Measurements from ENCODE around the gene BRD4.
A peak's percentile ranks its signal among the peaks of the same experiment; 100 is the strongest.

Gene BRD4

DNA sequence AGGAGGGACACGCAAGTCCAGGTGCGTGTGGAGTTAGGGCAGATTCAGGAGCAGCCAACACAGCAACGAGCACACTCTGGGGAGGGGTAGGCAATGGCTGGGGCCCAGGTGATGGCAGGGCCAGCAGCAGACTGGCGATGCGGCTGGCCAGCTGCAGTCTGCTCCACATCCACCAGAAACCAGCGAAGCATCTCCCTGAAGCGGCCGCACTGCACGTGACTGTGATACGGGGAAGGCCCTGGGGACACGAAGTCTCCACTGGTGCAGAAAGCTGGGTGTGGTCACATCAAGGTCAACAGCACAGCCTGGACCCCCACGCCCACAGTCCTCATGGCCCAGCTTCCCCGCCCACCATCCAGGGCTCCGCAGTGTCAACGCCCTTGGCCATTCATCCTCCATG, 78.8 kb downstream of the BRD4 start:
- DNase-seq (ENCODE audit: low read depth) = no peak
- H3K4me3 ChIP-seq (ENCODE audit: low read depth, low read length) = no peak overlapping the region

DNA sequence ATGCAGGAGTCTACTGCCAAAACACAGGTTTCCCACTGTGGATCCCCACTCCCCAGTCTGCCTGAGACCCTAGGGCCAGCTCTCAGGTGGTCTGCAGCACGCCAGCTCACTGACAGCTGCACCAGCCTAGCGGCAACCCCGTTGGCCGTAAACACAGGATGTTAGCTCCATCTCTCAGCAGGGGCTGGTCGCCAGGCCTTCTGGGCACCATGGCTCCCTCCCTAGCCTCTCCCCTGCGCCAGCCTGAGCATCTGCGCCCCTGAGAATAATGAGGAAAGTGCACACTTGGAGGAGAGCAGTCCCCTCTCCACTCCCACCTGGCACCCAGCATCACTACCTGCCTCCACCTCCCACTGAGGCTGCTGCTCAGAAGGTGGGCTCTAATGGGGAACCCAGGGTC, 79.3 kb downstream of the BRD4 start:
- no peak for DNase-seq (ENCODE audit: low read depth)
- no peak overlapping the region for H3K4me3 ChIP-seq (ENCODE audit: low read depth, low read length)

DNA sequence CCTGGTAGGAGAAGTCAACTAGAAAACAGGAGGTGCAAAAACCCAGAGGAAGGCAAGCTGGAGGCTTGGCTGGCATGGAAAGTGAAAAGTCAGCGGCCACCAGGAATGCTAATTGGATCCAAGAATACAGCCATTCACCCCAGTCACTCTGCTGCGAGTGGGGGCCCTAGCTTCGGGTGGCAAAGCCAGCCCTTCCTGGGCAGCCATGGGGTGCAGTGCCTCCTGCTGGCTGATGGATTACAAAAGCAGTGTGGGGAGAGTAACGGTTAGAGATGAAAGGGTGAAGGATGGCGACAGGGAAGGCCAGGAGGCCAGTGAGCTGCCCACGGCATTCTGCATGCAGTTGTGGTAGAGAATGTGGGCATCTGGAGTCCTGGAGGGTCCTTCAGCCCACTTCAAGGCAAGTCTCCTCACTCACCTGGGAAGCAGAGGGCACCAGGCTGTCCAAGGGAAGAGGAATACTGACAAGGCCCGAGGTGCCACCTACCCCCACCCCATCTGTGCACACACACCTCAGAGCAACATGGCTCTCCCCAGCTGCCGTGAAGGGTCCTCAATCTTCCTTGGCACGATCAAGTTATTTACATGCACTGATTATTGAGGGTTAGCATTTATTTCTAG, 79.8 kb downstream of the BRD4 start:
- DNase-seq (ENCODE audit: low read depth) = peak; percentile 18
- H3K4me3 ChIP-seq (ENCODE audit: low read depth, low read length) = no peak overlapping the region

DNA sequence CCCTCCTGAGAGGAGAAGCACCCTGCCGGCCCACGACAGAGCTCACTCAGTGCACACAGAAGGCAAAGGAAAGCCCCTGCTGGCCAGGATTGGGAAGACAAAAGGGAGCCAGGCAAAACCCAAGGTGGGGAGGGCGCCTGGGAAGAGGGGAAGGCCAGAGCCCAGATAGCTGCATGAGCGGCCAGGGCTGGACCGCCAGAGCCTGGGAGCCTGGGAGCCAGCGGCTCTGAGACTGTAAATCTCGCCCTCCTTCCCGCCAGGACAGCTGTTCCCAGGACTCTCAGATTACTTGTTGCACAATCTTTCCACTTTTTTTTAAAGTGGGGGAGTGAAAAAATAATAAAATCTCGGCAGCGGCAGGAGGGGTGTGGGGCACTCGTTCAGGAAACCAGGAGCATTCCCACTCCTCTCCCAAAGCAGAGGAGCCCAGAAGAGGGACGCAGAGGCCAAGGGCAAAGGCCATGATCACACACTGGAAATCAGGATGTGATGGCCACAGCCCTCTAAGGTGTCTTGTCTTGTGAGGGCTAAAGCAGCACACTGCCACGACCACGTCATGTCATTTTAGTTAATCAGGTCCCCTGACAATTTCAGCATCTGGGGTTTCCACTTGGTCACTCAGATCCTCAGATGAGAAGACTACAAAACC, 80.5 kb downstream of the BRD4 start:
- peak; percentile 95 for DNase-seq (ENCODE audit: low read depth)
- H3K4me3 ChIP-seq (ENCODE audit: low read depth, low read length) = peak overlapping the region; percentile 24

DNA sequence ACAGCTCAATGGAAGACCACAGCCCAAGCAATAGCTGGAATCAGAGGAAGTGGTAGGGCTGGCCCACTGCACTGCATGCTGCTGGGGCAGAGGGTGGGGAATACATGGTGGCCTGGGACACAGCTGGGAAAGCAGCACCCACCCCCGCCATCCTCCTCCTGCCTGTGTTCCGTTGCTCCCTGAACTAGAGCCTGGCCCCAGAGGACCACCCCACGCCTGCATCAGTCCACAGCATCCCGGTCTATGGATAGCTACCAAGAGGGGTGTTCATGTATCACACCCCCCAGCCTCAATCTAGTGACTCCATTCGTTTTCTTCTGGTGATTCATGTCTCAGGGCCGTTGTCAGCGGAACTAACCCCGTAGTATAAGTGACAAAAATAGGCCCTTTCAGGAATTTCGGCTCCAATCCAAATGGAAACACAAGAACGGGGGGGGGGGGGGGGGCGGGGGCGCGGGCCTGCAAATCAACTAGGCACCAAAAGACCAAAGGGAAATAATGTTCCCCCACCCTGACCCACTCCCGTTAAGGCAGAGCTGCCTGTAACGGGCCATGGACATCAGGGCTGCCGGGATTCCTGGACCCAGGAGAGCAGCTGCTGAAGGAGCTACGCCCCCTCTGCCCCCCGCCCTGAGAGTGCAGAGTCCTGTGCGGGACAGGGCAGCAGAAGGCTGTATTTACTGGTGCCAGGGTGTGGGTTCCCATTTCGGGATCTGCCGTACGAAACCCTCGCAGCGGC, 81.2 kb downstream of the BRD4 start:
- peak overlapping the region; percentile 24 for H3K4me3 ChIP-seq (ENCODE audit: low read depth, low read length)
- peak; percentile 86 for DNase-seq (ENCODE audit: low read depth)

DNA sequence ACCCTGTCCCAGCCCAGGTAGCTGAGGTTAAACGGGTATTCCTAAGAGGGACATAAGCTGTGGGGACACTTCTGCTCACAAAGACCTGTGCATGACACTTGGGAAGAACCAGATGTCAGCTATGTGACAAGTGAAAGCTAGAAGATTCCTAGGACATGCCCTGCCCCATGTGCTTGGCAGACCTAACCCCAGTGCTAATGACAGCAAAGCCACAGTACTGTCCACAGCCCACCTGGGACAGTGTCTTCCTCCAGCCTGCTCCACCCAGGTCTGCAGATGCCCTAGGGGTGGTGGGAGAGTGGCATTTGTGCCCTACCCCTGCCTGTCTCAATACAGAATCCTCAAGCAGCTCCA, 81.7 kb downstream of the BRD4 start:
- no peak for DNase-seq (ENCODE audit: low read depth)
- H3K4me3 ChIP-seq (ENCODE audit: low read depth, low read length) = no peak overlapping the region

DNA sequence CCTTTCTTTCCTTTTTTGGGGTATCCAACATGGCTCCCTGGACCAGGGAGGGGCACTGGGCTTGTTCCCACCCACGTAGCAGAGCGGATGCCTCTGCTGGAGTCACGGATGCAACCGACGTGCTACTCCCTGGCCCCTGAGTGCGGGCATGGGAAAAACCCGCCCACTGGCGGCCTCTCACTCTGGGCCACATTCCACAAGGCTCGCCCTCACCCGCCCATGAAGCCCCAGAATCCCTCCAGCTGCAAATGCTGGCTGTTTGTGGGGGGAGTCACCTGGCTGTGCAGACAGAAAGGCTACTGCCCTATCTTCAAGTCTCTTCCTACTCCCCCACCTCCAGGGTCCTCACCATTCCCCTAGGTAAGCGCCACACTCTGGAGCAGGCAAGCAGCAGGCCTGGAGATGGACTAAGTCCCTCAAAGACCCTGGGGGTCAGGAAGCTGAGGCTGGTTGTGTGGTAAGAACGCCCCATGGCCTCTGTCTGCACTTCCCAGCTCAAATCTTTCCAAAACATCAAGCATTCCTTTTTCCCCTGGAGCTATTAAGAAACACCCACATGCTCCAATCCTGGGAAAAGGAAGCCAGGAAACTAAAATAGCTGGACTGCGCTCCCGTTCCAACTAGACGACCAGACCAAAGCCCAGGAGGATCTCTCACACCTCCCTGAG, 82.2 kb downstream of the BRD4 start:
- no peak overlapping the region for H3K4me3 ChIP-seq (ENCODE audit: low read depth, low read length)

DNA sequence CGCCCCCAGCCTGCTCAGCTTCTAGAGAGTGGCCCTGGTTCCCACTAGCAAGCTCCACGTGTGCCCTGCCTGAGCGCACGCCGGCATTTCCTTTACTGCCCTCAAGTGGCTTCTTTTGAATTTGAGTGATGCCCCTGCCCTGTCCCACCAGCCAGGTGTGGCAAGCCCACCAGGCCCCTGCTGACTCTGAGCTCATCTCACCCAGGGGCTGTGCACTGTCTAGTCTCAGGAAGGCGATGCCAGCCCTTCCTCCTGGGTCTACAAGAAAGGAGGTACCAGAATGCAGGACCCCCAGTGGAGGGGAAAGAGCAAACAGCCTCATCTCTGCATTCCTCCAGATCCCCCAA, 82.8 kb downstream of the BRD4 start:
- H3K4me3 ChIP-seq (ENCODE audit: low read depth, low read length) = no peak overlapping the region
- DNase-seq (ENCODE audit: low read depth) = no peak

More for the DNA sequence above, 82.2 kb downstream of the BRD4 start:
- peak; percentile 91 for DNase-seq (ENCODE audit: low read depth)

DNA sequence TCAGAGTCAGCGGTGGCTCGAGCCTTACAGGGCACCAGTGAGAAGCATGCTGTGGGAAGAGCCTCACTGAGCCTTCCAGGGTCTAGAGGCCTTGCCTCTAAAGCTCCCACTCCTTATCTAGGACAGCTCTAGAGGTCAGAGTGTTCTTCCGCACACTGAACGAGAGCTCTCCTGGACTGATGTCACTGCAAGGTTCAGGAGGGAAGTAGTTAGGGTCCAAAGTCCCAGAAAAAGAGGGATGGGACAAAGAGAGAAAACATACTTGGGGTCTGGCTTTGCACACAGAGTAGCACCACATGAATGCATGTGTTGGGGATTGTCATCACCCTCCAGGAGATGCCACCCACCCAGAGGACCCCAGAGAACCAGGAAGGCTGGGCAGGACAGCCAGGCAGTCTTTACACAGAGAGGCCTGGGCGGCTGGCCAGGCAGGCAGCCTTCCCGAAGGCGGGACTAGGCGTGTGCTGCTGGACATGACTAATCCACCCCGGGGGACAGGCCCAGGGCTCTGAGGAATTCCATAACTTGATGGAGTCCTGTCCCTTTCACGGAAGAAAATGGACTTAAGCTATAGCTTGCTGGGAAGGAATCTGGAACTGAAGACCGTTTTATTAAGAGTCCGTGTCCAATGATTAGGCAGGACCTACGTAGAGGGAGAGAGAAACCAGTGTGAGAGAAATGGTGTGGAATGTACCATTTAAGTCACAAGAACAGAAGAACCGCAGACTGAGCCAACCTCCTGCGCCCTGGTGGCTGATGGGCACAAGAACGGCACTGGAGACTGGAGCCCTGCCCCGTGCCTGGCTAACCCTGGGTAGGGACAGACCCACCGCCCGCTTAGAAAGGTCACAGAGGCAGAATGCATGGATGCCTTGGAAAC, 83.5 kb downstream of the BRD4 start:
- DNase-seq (ENCODE audit: low read depth) = peak; percentile 83
- H3K4me3 ChIP-seq (ENCODE audit: low read depth, low read length) = no peak overlapping the region

DNA sequence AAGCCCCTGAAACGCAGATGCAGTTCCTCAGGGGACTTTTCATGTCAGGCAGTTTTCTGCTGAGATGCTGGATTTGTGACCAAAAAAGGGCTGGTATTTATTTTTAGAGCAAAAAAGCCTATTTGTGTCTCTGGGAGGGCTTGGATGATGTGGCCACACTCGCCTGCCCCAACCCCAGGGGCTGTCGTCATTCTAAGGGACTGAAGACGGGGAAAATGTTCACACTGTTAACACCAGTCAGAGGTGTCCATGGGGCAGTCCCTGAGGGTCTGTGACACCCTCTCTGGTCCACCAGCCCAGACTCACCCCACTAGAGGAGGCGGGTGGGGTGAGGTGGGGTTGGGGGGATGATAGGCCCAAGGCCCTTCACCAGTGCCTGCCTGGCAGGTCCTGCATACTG, 84.2 kb downstream of the BRD4 start:
- no peak for DNase-seq (ENCODE audit: low read depth)
- H3K4me3 ChIP-seq (ENCODE audit: low read depth, low read length) = no peak overlapping the region

DNA sequence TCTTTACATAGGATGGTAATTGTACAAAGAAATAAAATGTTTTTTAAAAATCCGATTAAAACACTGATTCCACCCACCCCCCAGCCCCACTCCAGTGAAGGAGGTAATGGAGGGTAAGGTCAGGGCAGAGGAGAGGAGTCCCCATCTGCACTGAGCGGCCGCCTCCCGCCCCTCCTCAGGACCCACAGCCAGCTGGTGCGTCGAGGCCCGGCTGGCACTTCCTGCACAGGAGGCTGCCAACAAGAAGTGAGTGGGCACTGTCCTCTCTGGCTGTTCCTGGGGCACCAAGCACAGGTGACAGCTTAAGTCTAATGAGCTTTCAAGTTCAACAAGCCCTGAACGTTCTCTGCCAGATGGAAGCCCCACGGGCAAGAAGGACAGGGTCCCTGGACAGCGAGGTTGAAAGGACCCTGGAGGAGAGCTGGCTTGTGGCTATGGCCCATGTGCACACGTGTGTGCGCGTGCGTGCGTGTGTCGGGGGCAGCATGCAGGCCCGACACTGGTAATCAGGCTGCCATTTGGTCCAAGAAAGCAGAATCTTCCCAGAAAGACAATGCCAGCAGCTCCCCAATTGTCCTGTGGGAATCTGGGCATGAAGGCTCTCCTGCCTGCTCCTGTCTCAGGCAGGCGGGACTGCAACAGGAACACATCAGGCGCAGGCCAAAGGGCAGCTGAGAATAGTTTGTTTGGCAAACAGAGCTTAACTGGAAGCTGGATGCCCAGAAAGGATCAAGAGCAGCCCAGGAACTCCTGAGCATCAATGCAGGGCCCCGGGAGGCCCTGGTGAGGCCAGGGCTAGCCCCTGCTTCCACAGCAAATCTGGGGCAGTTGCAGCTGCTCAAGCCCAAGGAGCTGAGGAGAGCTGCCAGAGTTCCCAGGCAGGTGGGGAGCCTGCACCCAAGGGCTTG, 85.0 kb downstream of the BRD4 start:
- H3K4me3 ChIP-seq (ENCODE audit: low read depth, low read length) = no peak overlapping the region
- DNase-seq (ENCODE audit: low read depth) = no peak

DNA sequence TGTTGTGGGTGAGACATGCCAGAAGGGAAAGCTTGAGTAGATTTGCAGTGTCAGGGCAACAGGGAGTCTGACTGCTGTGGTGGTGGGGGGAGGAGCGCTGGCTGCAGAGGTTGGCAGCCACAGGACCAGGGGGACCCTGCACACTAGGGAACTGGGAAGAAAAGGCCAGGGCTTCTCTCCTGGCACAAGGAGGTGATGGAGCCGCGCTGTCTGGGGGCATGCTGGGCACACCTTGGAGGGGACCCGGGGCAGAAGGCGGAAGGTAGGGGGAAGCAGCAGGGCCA, 86.2 kb downstream of the BRD4 start:
- no peak overlapping the region for H3K4me3 ChIP-seq (ENCODE audit: low read depth, low read length)
- no peak for DNase-seq (ENCODE audit: low read depth)

DNA sequence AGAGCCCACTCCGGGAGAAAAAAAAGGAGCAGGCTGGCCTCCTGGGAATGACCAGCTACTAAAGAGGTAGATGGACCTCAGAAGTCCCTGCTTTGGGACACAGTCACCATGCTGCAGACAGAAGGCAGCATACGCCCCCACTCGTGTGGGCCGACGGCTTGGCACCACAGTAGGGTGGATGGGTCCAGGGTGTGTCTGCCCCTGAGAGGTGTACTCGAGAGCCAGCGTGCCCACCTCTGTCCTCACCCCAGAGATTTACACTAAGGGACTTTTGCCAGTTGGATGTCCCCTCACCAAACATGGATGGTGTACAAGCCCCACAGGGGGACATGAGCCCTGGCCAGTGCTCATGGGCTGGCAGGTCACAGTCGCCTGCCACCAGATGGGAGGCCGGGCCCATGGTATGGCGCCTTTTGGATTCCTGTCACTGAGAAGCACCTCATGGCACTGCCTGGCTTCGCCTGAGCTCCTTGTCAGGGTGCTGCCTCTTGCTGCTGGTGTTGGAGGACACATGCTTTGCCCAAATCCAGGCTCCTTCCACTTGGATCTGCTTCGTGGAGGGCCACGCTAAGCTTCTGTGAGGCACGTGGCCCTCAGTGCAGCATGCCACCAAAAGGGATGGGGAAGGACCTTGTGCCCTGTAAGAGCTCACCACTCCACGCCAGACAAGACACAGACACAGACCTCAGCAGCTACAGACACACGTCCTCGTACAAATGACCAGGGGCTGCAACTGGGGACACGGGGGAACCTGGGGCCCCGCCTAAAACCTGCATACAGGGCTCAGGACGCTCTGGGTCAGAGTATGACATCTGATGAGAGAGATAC, 86.8 kb downstream of the BRD4 start:
- H3K4me3 ChIP-seq (ENCODE audit: low read depth, low read length) = no peak overlapping the region
- DNase-seq (ENCODE audit: low read depth) = no peak

DNA sequence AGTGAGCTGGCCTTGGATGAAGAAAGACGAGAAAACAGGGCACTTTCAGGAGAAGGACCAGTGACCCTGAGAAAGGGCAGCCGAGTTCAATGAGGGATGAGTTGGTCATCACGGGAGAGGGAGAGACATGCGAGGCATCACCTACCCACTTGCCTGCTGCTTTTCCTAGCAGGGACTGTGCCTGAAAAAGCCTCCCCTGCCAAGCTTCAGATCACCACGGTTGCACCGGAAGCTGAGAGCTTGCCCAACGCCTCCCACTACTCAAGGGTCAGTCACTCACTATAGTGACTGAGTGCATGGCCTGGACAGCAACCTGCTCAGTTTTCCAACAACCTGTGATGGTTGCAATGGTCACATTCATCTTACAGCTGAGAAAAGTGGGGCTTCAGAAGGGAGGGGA, 87.5 kb downstream of the BRD4 start:
- H3K4me3 ChIP-seq (ENCODE audit: low read depth, low read length) = no peak overlapping the region
- DNase-seq (ENCODE audit: low read depth) = no peak

DNA sequence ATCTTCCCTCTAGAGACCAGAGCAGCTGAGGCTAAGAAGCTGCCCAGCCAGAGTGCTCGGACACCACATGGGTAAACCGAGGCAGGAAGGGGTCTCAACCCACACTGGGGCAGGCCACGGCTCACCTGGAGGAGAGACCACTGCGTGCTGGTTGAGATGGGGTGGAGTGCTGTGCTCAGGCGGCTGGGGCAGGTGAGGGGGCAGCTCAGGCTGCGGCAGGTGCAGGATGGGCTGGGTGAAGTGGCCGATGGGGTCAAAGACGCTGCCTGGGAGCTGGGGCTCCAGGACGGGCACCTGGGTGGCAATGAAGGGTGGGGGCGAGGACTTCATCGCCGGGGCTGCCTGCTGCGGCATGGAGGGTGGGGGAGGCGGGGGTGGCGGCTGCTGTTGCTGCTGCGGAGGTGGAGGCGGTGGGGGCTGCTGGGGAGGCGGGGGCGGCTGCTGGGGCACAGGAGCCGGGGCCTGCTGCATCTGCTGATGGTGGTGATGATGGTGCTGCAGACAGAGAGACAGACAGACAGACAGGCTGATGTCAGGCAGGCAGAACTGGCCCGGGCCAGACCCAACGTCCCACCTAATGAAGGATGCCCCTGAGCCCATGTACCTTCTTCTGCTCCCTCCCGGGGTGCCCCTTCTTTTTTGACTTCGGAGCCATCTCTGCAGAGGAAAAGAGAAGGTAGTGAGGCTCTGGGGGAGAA, 88.1 kb downstream of the BRD4 start:
- no peak overlapping the region for H3K4me3 ChIP-seq (ENCODE audit: low read depth, low read length)
- no peak for DNase-seq (ENCODE audit: low read depth)

DNA sequence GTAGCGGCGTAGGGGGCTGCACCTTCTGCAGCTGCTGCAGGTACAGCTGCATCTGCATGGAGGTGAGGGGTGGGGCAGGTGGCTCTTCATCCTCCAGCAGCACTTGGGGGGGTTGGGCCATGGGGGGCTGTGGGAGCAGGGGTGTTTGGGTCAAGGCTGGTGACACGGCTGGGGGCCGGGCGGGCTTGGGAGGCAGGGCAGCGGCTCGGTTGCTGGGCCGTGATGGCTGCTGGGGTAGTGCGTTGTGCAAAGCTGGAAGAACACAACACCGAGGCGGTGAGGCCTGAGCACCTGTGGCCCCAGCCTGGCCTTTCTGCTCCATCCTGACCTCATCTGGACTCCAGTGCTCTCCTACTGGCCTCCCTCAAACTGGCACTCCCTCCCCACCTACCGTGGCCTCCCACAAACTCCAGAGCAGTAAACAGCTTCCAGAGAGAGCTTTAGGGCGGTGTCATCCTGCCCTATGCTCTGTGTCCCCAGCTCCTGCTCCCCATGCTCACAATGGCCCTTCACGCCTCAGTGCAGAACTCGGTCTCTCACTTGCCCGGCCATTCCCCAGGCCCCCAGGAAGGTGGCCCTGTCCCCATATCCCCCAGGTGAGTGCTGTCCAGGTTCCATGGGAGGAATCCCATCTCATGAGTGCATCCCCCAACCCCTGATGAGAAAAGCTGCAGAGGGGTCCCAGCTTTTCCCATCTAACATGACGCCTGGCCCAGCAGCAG, 88.9 kb downstream of the BRD4 start:
- H3K4me3 ChIP-seq (ENCODE audit: low read depth, low read length) = no peak overlapping the region

More for the DNA sequence above, 88.9 kb downstream of the BRD4 start:
- DNase-seq (ENCODE audit: low read depth) = no peak

Data from skeletal muscle cell (primary cell).